Activated CD4-positive, alpha-beta T cell treated with anti-CD3 and anti-CD28 coated beads, Interleukin-2, Interleukin-6, amounts not matched to agents 100 ng/mL and 50 ng/mL, durations not matched to agents 16 hours and 8 hours (primary cell): Measurements from ENCODE around the gene EPC1.

ENCODE experiments used
- DNase-seq: peaks from one replicate; pipeline ENCODE4 v3.0.0-alpha.2; 2020

The EPC1 gene

DNA sequence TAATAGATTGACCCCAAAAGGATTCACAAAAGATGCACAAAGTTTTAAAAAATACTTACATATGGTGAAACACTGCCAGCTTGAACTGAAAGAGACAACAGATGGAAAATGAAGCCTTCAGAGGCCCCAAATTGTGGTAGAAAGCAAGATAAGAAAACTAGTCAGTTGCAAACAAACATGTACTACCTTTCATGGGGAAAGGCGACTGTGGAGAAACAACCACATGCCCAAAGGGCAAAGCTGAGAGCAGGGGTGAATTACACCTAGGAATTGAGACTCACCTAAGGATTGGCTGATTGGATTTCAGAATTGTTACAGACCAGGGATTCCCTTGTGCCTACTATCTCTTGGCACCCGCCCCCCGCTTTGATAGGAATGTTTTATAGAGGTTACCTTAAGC is 13.1 kb downstream of the EPC1 start:
- DNase-seq, result no peak

DNA sequence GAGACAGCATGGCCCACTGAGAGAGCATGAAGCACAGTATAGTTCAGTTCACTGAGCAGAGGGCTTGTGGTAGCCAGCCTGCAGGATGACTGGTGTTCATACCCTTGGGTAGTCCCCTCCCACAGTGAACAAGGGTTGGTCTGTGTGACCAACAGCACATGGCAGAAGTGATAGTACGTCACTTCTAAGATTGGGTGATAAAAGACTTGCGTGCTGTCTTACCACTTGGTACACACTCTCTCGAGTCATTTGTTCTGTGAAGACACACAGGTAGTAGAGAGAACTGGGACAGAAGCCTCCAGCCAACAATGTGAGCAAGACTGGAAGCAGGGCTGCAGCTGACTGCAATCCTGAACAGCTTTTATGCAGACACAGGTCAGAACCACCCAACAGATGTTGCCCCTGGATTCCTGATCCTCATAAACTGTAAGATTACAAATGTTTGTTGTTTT is 14.6 kb downstream of the EPC1 start:
- DNase-seq, result peak; percentile 89

DNA sequence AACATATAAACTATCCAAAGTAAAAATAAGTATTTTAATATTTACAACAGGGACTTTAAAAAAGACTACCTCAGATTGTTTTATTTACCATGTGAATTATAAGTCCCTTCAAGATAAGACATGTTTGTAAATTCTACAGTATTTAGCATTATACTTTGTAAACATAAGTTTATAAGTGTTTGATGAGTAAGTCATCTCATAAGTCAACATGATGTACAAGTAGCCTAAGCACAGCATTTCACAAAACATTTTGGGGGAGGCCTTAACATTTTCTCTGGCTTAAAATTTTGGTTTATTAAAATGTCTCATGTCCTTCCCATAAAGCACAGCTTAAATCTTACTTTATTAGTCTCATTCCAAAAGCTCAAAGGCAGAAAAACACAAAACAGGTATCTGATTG is 15.4 kb downstream of the EPC1 start:
- no peak for DNase-seq

DNA sequence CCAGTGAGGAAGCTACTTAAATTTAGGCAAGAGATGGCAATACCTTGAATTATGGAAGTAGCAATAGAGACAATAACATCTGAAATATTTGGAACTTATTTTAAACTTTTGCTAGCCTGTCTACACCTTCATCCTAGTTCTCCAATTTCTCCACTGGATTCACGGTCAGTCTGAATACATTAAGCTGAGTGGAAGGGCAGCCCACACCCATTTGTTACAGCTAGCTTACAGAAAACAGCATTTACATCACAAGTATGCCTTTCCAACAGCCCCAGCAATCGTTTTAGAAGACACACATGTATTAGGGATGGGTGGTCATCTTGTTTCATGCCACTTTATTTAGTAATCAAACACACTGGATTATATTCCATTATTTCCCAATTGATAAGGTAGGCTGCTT is 16.7 kb downstream of the EPC1 start:
- no peak for DNase-seq

DNA sequence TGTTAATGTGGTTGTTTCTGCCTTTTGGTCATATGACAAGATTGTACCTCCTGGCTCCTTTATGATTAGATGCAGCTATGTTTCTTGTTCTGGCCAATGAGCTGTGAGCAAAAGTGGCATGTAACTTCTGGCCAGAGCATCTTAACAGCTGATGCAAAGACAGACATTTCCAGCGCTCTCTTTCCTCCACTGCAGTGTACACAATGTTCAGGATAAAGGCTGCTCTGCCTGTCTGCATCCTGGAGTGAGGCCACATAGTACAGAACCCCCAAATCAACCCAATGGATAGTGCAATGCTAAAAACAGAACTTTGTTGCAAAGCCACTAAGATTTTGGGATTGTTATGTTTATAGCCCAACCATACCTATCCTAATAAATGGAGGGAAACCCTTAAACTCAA is 17.9 kb downstream of the EPC1 start:
- no peak for DNase-seq

DNA sequence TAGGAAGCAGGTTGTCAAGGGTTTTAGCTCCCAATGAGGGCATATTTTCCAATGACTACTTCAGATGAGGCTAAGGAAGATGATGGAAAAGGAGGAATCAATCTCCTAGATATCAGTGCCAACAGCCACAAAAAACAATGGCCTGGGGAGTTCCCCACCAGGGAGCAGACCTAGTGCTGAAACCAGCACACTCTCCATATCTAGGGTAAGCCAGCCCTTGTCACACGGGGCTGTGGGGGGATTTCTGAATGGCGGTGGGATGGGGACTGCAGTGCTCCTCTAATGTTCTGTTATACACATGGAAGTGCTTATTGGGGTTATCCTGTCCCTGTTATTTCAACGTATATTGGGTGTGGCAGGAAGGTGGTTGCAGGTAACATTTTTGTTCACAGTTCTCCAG is 18.5 kb downstream of the EPC1 start:
- no peak for DNase-seq

DNA sequence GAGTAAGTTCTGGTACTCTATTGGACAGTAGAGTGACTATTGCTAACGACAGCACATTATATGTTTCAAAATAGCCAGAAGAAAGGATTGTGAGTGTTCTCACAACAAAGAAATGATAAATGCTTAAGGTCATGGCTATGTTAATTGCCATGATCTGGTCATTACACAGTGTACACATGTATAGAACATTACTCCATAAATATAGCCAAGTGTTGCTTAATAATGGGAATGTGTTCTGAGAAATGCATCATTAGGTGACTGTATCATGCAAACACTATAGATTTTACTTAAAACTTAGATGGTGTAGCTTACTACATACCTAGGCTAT is 19.6 kb downstream of the EPC1 start:
- no peak for DNase-seq

DNA sequence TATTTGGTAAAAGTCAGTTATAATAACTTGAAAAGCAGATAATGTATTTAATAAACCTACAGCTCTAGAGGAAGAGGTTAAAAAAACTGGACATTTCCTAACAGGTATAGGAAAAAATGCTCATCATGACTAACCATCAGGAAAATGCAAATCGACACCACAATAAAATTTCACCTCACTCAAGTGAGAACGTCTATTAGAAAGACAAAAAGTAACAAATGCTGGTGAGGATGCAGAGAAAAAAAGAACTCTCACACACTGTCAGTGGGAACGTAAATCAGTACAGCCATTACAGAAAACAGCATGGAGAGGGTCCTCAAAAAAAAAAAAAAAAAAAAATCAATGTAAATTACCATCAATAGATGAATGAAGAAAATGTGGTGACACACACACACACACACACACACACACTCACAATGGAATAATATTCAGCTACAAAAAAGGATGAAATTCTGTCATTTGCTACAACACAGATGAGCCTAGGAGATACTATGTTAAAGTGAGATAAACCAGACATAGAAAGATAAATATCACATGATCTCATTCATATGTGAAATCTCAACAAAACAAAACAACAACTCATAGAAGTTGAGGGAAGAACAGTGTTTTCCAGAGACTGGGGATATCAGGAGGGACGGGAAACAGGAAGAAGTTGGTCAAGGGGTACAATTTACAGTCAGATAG is 20.1 kb downstream of the EPC1 start:
- DNase-seq, result no peak

DNA sequence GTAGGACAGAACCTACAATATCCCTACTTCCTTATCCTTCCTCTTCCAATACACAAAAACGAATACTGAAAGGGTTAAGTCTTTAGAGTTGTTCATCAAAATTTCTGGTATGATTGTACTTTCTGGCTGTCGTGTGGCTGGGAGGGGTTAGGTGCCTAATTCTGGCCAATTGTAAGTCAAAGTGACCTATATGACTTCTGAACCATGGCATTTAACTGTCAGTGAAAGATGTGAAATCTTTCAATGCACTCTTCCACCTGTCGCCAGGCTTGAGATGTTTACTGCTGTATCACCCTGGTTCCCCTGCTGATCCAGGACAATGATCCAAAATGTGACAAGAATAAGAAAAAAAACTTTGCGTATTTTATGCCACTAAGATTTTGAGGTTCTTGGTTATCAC is 20.8 kb downstream of the EPC1 start:
- DNase-seq, result no peak

DNA sequence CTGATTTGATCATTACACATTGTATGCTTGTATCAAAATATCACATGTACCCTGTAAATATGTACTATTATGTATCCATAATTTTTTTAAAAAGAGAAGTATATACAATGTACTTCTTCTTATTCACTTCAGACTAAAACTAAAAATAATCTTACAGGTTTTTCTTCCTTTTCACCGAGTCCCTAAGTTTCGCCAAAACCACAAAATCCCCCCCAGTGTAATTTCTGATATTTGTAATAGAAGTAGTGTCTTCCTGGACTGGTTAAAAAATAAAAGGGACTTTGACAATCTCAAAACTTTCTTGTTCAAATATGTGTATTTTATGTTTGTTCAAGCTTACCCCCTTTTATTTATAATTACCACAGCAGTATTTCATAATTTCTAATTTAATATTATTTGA is 23.9 kb downstream of the EPC1 start:
- no peak for DNase-seq

DNA sequence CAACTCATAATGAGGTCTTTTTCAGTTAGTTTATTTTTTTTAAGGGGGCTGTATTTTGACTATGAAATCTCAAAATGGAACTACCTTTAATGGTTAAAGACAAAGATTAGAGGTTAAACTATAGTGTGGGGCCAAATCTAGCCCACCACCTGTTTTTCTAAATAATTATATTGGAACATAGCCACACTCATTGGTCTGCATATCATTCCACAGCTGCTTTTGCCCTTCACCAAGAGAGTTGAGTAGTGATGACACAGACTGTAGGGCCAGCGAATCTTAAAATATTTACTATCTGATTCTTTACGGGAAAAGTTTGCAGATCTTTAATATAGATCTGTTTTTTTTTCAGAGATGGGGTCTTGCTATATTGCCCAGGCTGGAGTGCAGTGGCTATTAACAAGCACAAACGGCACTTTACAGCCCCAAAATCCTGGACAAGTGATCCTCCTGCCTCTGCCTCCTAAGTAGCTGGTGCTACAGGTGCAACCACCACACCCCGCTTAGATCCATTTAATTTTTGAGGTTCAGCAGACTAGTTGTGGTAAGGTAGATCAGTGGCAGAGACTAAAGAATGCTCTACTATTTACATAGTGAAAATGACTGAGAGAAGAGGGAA is 25.8 kb downstream of the EPC1 start:
- no peak for DNase-seq

DNA sequence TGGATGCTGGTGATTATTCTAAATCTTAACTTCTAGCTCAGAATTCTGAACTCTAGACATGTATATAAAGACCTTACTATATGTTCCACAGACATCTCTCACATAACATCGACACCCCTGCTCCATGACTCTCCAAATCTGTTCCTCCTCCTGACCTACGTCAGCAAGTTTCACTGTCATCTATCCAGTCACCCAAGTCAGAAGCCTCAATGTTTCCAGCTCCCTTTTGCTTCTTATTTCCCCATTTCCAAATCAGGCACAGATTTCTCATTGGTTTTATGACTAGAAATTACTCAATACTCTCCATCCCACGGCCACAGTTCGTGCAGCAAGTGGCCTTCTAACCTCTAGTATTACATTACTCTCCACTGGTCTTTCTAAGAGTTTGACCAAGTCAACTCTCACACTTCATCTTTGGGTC is 28.5 kb downstream of the EPC1 start:
- peak; percentile 59 for DNase-seq

DNA sequence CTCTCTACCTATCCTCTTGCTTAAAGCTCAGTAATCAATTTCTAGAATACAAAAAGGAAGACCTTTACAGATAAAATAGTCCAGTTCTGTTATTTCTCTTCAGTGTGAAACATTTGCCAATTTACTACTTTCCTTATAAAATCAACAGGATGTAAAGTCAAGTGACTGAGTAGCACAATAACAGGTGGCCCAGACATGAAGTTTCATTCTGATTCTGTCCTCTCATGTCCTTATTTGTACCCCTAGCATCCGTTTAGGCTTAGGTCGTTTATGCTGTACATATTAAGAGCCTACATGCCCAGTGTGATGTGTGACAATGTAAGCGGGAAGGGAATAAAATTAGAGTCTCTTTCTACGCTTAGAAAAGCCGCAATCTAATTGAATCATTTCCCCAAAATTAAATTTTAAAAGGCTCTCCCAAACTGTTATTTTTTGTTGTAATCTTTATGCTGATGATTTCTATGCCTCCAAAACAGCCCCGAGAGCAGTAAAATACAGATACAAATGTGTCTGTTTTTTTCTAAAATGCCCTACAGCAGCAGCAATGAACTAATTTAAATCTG is 29.1 kb downstream of the EPC1 start:
- peak; percentile 79 for DNase-seq

DNA sequence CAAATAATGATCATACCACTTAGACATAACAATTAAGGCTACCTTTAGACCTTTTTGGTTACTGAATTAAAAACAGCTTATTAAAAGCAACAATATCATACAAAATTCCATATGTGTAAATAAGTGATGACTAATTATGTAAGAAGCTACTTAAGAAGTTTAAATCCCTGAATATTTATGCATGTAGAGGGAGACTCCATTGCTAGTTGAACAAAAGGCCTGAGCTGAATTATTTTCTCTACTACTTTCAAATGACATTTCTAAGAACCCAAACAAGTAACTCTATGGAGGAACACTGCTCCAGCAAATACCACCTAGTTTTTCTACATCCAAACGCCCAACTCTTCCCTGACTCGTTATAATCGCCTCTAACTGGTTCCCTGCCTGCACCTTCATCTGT is 31.5 kb downstream of the EPC1 start:
- no peak for DNase-seq

DNA sequence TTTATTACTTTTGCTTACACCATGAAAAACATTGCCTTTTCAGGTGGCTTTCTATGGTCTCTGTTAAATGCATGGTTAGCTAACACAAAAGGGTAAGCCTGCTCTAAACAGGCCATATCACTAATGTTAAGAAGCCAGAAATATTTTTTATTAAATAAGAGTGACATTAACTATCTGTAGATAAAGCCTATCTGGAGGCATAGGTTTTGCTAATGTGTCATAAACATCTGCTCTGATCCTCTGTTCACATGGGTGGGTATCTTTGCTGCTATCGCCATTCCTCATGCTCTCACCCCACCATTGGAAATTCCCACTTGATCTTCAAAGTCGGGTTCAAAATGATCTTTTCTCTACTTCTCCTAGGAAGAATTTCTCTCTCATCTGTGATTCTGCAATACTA is 32.4 kb downstream of the EPC1 start:
- DNase-seq, result no peak

DNA sequence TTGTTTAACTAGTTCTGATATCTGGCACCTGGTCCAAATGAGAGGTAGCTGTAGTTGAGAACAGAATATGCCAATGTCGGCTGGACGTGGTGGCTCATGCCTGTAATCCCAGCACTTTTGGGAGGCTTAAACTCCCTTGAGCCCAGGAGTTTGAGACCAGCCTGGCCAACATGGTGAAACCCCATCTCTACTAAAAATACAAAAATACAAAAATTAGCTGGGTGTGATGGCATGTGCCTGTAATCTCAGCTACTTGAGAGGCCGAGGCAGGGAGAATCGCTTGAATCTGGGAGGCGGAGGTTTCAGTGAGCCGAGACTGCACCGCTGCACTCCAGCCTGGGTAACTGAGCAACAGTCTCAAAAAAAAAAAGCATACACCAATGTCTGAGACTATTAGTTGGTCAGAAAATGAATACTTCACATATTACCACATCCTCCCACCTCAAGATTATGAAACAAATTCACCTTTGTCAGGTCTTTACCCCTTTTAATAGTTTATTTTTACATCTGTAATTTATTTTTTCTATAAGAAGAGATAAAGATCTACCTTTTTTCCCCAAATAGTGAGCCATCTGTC is 38.8 kb downstream of the EPC1 start:
- DNase-seq, result no peak

DNA sequence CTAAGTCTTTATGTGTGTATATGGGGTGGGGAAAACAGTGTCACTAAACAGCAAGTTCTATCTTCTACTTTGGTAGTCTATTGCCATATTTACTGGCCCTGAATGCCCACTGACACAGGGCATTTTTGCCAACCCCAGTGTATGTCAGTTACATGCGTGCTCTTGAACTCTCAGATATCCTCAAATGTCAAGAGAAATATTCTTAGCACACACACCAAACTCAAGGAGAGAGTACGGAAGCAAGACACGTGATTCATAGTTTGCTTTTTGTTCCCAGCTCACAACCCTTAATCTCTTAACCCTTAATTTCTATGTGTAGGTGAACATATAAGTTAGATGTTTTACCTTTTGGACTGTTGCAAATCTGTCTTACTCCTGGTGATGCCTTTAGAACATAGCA is 39.3 kb downstream of the EPC1 start:
- DNase-seq, result no peak

DNA sequence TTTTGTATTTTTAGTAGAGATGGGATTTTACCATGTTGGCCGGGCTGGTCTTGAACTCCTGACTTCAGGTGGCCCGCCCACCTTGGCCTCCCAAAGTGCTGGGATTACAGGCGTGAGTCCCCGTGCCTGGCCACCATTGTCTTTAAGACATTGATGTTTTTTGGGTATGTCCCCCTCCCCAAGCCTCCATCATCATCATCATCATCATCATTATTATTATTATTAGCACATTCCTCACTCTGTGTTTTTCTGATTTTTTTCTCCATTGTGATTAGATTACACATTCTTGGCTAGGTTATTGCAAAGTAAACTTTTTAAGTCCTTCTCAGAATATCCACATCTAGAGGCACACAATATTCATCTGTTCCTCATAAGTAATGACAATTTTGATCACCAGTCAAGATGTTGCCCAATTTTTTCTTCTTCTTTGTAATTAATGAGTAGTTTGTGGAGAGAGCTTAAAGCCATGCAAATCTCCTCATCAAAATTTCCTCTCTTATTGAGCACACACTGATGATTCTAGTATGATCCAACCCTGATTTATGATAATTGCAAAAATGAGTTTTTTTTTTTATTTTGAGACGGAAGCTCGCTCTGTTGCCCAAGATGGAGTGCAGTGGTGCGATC is 47.5 kb downstream of the EPC1 start:
- no peak for DNase-seq

DNA sequence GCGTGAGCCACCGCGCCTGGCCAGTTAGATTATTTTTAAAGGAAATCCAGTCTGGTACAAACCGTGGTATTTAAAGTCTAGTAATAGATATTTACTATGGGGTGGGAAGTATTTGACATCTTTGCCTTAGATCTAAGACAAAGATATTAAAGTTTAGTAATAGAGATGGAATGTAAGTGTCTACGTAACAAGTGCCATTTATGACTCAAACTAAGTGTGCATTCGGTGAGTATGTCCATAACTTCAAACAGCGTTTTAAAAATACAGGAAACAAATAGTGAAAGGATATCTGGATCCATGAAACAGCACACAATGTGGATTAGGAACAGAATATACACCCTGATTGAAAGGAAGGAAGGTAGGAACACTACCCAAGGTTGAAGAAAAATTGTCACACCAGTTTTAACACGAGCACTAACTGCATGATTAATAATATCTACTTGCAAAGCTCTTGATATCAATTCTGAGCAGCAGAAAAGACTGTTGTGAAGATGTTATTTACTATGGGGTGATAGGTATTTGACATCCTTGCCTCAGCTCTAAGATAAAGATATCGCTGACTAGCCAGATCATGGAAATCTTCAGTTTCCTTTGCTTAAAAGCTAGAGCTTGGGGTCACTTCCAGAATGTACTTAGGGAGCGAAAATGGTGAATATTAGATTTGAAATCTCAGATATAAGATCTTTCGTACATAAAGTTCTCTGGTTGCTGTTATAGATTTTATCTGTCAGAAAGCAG is 48.7 kb downstream of the EPC1 start:
- no peak for DNase-seq

DNA sequence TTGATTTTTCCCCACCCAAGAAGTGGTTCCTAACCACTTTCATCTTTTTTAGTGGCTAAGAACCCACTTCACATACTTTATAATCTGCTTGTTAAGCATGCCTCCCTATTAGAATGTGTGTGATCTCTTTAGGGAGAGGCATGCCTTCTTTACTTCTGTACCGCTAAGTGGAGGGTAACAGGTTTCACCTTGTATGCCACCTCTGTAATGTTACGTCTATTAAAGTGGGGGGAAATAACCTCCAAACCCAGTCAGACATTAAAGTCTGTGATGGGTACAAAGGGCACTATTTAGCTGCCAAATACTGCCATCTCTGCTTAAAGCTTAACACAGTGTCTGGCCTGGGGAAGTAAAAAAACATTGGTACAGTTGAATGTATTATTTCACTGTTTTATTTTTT is 51.9 kb downstream of the EPC1 start:
- no peak for DNase-seq

DNA sequence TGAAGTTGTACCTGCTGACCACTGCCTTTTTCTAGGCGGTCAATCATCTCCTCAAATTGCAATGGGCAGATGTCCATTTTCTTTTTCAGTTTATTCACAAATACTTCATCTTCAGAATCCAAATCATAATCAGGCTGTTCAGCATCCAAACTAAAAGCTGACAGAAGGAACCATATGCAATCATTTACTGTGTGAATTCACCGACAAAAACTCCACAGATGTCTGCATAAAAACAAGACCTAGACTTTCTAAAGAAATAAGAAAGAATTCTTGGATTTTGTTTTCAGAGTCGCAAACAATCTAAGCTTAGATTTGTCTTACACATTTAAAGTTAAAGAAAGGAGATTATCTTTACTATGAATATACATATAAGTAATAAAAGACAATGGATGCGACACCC is 53.4 kb downstream of the EPC1 start:
- no peak for DNase-seq

DNA sequence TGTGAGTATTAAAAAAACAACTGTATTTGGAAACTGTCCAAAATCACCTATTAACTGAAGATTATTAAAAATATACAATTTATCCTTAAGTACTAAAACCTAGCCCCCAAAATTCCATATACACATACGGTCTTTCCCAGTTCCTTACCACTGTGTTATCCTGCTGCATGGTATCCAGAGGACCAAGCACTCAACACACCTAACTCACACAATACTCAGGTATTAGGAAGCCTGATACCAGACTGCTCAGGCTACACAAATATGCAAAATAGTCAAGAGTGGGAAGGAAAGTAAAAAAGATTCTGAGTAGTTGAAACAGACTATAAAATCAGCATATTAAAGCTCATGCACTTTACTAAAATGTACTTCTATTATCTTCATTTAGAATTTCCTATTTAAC is 67.2 kb downstream of the EPC1 start:
- no peak for DNase-seq

DNA sequence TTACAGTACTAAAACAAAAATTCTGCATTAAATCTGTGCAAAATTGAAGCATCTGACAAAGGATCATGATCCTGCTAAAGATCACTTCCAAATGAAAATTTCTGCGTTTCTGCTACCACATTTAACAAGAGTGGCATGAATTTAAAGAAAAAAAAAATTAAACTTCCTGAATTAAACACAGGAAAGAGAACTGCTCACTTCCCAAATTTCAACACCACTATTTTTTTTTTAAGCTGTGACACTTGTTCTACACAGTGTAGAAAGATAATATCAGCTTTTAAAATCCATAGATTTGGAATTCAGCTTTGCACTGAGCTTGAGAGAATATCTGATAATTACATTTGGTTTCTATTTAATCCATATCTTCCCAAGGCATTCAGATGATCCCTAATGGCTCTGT is 73.6 kb downstream of the EPC1 start:
- DNase-seq, result no peak
